ENCODE measurements around the gene VWA5B1.

VWA5B1 gene

DNA sequence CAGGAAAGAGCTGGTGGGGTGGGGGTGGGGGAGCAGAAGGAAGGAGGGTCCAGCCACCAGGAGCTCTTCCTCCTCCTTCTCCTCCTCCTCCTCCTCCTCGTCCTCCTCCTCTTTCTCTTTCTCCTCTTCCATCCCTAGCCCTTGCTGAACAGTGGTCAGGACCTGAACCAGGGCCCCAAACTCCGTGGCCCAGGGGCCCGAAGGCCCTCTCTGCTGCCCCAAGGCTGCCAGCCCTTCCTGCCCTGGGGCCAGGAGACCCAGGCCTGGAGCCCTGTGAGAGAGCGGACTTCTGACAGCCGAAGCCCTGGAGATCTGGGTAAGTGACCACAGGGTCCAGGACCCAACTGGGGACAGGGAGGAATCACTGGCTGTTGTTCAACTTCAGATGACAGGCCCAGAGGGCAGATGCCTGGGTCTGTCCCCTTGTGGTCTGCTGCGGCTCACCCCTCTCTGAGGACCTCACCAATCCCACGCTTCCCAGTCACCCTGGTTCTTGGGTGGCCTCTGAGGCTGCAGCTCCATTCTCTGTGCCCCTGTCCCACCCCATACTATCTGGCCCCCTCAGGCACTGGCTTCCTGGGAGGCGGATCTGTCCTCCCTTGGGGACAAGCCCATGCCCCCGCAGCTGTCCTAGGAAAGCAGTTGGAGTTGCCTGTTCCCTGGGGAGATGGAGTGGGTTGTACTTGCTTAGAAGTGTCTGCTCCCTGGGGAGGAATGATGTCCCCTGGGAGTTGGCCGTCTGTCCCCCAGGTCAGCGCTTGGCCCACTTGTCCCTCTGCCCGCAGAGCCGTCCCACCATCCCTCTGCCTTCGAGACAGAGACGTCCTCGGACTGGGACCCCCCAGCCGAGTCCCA lies 51.8 kb downstream of the VWA5B1 start:
- no peak for DNase-seq
- TF ChIP-seq GATA1 (IDR thresholded peaks at IDR 0.05; ENCODE audit: low read depth, low read length) (no peak), POLR2A (IDR thresholded peaks at IDR 0.05; ENCODE audit: low read length) (no peak)

- no peak for TF ChIP-seq POLR2A (IDR thresholded peaks at IDR 0.05; ENCODE audit: low read length)
- peak; percentile 12 to 27 for DNase-seq
Measured at GRCh38 chr1:20343149-20343937, 52.7 kb downstream of the VWA5B1 start.

GRCh38 chr1:20343938-20344302 lies 53.2 kb downstream of the VWA5B1 start:
- TF ChIP-seq POLR2A (IDR thresholded peaks at IDR 0.05; ENCODE audit: low read length) (no peak), GATA1 (IDR thresholded peaks at IDR 0.05; ENCODE audit: low read depth, low read length) (no peak)
- no peak for DNase-seq

DNA sequence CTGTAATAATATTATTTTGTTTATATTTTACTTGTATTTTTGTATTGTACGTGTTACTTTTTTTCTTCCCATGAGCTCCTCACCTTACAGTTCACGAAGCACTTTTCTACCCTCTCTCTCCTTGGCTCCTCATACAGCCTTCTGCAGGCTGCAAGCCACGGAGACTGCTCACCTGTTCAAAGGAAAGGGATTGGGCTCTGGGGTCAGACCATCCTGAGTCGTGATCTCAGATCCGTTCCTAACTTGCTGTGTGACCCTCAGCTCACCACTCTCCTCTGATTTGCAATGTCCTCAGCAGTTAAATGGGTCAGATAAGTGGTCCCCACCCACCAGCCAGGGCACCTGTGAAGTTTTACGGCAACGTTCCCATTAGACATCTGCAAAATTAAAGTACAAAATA lies 54.1 kb downstream of the VWA5B1 start:
- DNase-seq = no peak
- TF ChIP-seq POLR2A (IDR thresholded peaks at IDR 0.05; ENCODE audit: low read length) (no peak), GATA1 (IDR thresholded peaks at IDR 0.05; ENCODE audit: low read depth, low read length) (no peak)

- no peak for DNase-seq
- no peak for TF ChIP-seq POLR2A (IDR thresholded peaks at IDR 0.05; ENCODE audit: low read length)
Measured at GRCh38 chr1:20345419-20345818, 54.7 kb downstream of the VWA5B1 start.

DNA sequence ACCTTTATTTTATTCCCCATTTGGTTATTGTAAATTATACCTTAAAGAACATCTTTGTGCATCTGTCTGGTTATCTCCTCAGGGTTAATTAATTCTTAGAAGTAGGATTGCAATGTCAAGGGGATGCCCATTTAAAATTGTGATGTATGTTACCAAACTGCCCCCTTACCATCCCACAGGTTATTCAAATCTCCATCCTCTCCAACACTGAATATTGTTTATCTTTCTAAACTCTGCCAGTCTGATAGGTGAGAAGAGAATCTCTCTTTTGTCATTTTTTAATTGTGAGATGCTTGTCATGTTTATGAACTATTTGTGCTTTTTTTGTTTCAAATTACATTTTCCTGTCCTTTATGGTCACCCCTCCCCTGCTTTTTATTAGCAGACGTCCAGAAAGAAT lies 55.8 kb downstream of the VWA5B1 start:
- DNase-seq = no peak
- no peak for TF ChIP-seq GATA1 (IDR thresholded peaks at IDR 0.05; ENCODE audit: low read depth, low read length)
- TF ChIP-seq POLR2A (IDR thresholded peaks at IDR 0.05; ENCODE audit: low read length) = no peak

- no peak for TF ChIP-seq GATA1 (IDR thresholded peaks at IDR 0.05; ENCODE audit: low read depth, low read length)
- TF ChIP-seq POLR2A (IDR thresholded peaks at IDR 0.05; ENCODE audit: low read length) = no peak
- DNase-seq = no peak
Measured at GRCh38 chr1:20347699-20348098, 57.0 kb downstream of the VWA5B1 start.

DNA sequence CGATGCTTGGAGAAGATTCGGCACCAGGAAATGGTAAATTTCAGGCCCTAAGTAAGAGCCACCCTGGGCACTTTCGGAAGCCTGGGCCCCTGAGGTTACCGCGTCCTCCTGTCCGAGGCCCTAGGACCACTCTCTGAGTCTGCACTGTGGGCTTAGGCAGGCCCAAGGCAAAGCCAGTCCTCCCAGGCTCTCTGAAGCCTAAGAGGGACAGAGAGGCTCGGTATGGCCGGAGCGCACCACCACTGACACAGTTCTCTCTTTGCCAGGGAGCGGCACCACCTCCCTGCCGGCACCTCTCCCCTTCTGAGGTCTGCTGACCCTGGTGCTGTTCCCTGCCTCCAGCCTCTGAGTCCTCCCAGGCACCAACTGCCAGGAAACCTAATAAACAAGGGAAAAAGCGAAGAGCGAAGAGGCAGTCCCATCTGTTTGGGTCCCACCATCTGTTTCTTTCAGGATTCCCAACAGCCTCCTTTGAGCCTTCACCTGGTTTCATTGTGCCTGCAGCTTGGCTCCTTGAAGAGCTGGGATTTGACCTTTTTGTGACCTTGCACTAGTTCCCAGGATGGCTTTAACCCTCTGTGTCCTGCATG lies 57.7 kb downstream of the VWA5B1 start:
- TF ChIP-seq GATA1 (IDR thresholded peaks at IDR 0.05; ENCODE audit: low read depth, low read length) = no peak
- no peak for TF ChIP-seq POLR2A (IDR thresholded peaks at IDR 0.05; ENCODE audit: low read length)
- no peak for DNase-seq

- no peak for TF ChIP-seq POLR2A (IDR thresholded peaks at IDR 0.05; ENCODE audit: low read length)
- no peak for TF ChIP-seq GATA1 (IDR thresholded peaks at IDR 0.05; ENCODE audit: low read depth, low read length)
- DNase-seq = no peak
Measured at GRCh38 chr1:20349561-20349960, 58.9 kb downstream of the VWA5B1 start.

GRCh38 chr1:20349971-20350370 lies 59.3 kb downstream of the VWA5B1 start:
- TF ChIP-seq POLR2A (IDR thresholded peaks at IDR 0.05; ENCODE audit: low read length) (no peak), GATA1 (IDR thresholded peaks at IDR 0.05; ENCODE audit: low read depth, low read length) (no peak)
- DNase-seq = no peak

DNA sequence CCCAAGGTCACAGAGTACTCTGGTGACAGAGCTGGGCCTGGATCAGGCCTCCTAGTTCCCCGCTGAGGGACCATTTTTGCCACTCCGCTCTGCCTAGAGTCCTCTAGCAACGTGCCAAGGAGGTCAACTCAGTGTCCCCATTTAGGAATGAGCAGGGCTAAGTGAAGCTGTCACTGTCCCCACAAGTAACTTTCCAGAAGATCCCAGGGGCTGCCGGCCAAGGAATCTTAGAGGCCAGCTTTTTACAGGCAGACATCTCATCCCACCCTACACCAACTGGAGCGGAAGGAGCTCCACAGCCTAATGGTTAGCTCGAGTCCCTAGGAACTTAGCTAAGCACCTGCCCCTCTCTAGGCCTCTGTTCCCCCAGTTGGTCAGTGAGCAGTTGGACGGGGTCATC lies 59.7 kb downstream of the VWA5B1 start:
- TF ChIP-seq POLR2A (IDR thresholded peaks at IDR 0.05; ENCODE audit: low read length) (no peak), GATA1 (IDR thresholded peaks at IDR 0.05; ENCODE audit: low read depth, low read length) (no peak)
- no peak for DNase-seq

- DNase-seq = no peak
- TF ChIP-seq GATA1 (IDR thresholded peaks at IDR 0.05; ENCODE audit: low read depth, low read length) = no peak
- TF ChIP-seq POLR2A (IDR thresholded peaks at IDR 0.05; ENCODE audit: low read length) = no peak
Measured at GRCh38 chr1:20351911-20352701, 61.4 kb downstream of the VWA5B1 start.

- no peak for DNase-seq
- no peak for TF ChIP-seq POLR2A (IDR thresholded peaks at IDR 0.05; ENCODE audit: low read length)
Measured at GRCh38 chr1:20353836-20354235, 63.2 kb downstream of the VWA5B1 start.

DNA sequence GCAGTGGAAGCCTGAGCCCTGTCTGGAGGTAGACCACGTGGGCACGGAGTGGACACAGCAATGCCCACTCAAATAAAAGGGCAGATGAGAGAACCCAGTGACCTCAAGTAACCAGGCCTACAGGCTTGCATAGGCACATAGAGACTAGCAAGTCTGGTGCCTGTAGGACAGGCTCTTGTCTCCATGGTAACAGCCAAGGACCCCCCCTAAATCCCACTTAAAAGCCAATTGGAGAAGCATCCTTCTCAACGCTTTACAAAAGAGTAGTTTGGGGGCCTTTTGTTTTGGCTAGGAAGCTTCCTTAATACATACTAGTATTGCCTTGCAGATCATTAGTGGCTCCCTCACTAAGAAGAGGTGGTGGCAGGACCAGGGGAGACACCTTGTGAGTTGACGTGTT lies 63.9 kb downstream of the VWA5B1 start:
- TF ChIP-seq GATA1 (IDR thresholded peaks at IDR 0.05; ENCODE audit: low read depth, low read length) (no peak), POLR2A (IDR thresholded peaks at IDR 0.05; ENCODE audit: low read length) (no peak)
- no peak for DNase-seq
